Activated CD8-positive, alpha-beta T cell treated with anti-CD3 and anti-CD28 coated beads for 36 hours (primary cell): ENCODE measurements around the gene NUP35. TPM values are rescaled to one million over a fixed set of nuclear protein-coding genes. Genes with fewer than 3 reads are reported as not detected.

Experiments used
- ATAC-seq: fragments of 200-7000 bp; cut with Tn5 transposase; one replicate; pipeline ENCODE4 v1.10.0; 2021; ENCODE audit warnings: mild to moderate bottlenecking, moderate library complexity
- CTCF ChIA-PET: fragments of 350-600 bp; sonication (Branson Sonifier 250); formaldehyde crosslinking; loops from one replicate; lab custom pipeline; 2021; ENCODE audit warnings: antibody characterized with exemption; lab: Charles Lee
- POLR2A ChIA-PET: fragments of 350-600 bp; sonication (Branson Sonifier 250); formaldehyde crosslinking; loops from one replicate; lab custom pipeline; 2021; ENCODE audit warnings: antibody characterized with exemption; lab: Charles Lee
- DNase-seq: peaks from one replicate; pipeline ENCODE4 v3.0.0-alpha.2; 2020
- H3K27ac Mint-ChIP-seq: one replicate; pipeline ENCODE4 v1.8.0; 2021; ENCODE audit warnings: mild to moderate bottlenecking, mixed read lengths
- H3K27me3 Mint-ChIP-seq: one replicate; pipeline ENCODE4 v1.8.0; 2021; ENCODE audit warnings: mixed read lengths
- H3K36me3 Mint-ChIP-seq: one replicate; pipeline ENCODE4 v1.8.0; 2021; ENCODE audit warnings: low read depth, mixed read lengths
- H3K4me1 Mint-ChIP-seq: one replicate; pipeline ENCODE4 v1.8.0; 2021; ENCODE audit warnings: low read depth, mixed read lengths
- H3K4me3 Mint-ChIP-seq: one replicate; pipeline ENCODE4 v1.8.0; 2021; ENCODE audit warnings: mild to moderate bottlenecking, moderate library complexity, mixed read lengths
- H3K9me3 Mint-ChIP-seq: one replicate; pipeline ENCODE4 v1.8.0; 2021; ENCODE audit warnings: mixed read lengths
- intact Hi-C: fragments of 100-400 bp; cut with micrococcal nuclease; formaldehyde crosslinking; loops from one replicate; pipeline ENCODE4 v1.10.0; 2022
- total RNA-seq, 2 experiments: library from RNA; stranded (reverse); gene quantifications; one replicate each; pipeline ENCODE4 v1.2.3, GENCODE V29; 2021
- TF ChIP-seq, protein P1 (sequence below): fragments of 200-600 bp; IDR thresholded peaks from one replicate; pipeline ENCODE4 v1.8.0; 2022; ENCODE audit warnings: antibody characterized with exemption, mild to moderate bottlenecking

The NUP35 gene
- total RNA-seq, 2 experiments from 2014 or later, result 25.1 to 27.1 TPM

GRCh38 chr2:183207110-183207509, 82.9 kb downstream of the NUP35 start:
- no peak for ATAC-seq
- Mint-ChIP-seq H3K27me3 (no peaks in the 10 kb centered on the region), H3K4me3 (no peak overlapping the region), H3K36me3 (peaks cover 20% of the 10 kb centered on the region), H3K9me3 (peaks cover 6% of the 10 kb centered on the region), H3K4me1 (peaks cover 2% of the 10 kb centered on the region), H3K27ac (no peak overlapping the region)
- POLR2A ChIA-PET, result no interaction called here
- TF ChIP-seq, protein P1, sequence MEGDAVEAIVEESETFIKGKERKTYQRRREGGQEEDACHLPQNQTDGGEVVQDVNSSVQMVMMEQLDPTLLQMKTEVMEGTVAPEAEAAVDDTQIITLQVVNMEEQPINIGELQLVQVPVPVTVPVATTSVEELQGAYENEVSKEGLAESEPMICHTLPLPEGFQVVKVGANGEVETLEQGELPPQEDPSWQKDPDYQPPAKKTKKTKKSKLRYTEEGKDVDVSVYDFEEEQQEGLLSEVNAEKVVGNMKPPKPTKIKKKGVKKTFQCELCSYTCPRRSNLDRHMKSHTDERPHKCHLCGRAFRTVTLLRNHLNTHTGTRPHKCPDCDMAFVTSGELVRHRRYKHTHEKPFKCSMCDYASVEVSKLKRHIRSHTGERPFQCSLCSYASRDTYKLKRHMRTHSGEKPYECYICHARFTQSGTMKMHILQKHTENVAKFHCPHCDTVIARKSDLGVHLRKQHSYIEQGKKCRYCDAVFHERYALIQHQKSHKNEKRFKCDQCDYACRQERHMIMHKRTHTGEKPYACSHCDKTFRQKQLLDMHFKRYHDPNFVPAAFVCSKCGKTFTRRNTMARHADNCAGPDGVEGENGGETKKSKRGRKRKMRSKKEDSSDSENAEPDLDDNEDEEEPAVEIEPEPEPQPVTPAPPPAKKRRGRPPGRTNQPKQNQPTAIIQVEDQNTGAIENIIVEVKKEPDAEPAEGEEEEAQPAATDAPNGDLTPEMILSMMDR, result no peak
- CTCF ChIA-PET, result no interaction called here
- intact Hi-C loops, result no loop called here
- no peak for DNase-seq

DNA sequence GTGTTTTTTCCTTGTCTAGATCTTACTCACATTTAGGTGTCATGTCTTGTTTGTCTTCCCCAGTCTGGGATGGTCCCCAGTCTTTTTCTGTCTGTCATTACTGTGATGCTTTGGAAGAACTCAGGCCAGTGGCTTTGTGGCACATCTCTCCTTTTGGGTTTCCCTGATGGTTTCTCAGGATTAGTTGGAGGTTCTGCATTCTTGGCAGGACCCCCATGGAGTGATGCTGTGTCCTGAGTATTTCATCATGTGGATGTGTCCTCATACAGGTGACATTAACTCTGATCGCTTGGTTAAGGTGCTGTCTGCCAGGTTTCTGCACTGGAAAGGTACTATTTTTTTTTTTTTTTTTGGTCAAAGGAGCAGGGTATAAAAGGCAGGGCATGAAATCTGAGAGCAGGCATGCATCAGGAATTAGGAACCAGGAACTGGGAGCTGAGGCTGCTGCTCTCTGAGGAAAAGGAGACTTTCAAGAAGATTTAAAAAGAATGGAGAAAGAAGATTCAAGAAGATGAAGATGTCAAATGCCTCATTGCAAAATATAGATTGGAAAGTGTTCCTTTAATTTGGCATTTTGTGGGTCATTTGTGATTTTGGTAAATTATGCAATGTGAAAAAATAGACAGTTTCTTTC, 85.3 kb downstream of the NUP35 start:
- DNase-seq, result no peak
- Mint-ChIP-seq H3K27ac (no peak overlapping the region), H3K27me3 (no peaks in the 10 kb centered on the region), H3K4me1 (peaks cover 15% of the 10 kb centered on the region), H3K9me3 (peaks cover 6% of the 10 kb centered on the region), H3K36me3 (peaks cover 24% of the 10 kb centered on the region), H3K4me3 (no peak overlapping the region)
- TF ChIP-seq, protein P1, result no peak
- no peak for ATAC-seq
- CTCF ChIA-PET, result no interaction called here
- POLR2A ChIA-PET, result no interaction called here
- intact Hi-C loops, result no loop called here

Other genes with a start within 250 kb of the NUP35 start
- 1 to 10 TPM; 3.1 to 3.9 TPM for gene NCKAP1, start 86.0 kb upstream of the NUP35 start, total RNA-seq
- 1 to 10 TPM; 2.1 to 2.3 TPM for gene DUSP19, start 45.7 kb upstream of the NUP35 start, total RNA-seq